NCI-H187 treated with DMSO at 0.1 percent for 48 hours (cell line): ENCODE results near the gene ZNF76.

ENCODE experiments used
- DNase-seq: peaks from one replicate; lab custom pipeline; 2025; lab: John Stamatoyannopoulos, UW

The ZNF76 gene

DNA sequence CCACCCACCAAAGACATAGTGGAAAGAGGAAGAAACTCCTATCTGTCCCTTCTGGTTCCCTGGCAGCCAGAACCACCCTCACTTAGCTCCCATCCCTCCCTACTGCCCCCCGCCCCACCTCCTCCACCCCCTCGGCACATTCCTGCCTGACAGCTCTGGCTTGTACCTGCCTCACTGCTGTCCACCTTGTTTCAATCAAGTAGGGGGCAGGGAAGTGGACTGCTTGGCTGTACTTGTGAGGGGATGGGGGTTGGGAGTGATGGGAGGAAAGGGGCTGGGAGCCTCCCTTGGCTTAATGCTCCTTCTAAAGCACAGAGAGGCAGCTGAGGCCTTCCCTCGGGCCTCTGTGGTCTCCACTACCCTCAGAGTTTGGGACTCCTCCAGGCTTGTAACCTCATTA, 22.1 kb upstream of the ZNF76 start:
- no peak for DNase-seq

- DNase-seq, result no peak
Observed at GRCh38 chr6:35238843-35239289, 20.7 kb upstream of the ZNF76 start.

DNA sequence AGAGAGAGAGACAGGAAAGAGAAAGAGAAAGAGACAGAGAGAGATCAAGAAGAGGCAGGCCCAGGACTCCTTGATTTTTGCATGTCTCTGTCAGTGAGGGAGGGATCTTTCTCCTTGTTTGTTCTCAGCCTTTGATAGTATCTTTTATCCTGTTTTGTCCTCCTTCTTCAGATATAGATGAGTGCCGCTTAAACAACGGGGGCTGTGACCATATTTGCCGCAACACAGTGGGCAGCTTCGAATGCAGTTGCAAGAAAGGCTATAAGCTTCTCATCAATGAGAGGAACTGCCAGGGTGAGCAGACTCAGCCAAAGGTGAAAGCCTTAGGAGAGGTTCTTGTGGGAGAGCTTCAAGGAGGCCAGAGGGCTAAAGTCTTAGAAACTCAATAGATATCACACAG, 20.0 kb upstream of the ZNF76 start:
- DNase-seq, result no peak

DNA sequence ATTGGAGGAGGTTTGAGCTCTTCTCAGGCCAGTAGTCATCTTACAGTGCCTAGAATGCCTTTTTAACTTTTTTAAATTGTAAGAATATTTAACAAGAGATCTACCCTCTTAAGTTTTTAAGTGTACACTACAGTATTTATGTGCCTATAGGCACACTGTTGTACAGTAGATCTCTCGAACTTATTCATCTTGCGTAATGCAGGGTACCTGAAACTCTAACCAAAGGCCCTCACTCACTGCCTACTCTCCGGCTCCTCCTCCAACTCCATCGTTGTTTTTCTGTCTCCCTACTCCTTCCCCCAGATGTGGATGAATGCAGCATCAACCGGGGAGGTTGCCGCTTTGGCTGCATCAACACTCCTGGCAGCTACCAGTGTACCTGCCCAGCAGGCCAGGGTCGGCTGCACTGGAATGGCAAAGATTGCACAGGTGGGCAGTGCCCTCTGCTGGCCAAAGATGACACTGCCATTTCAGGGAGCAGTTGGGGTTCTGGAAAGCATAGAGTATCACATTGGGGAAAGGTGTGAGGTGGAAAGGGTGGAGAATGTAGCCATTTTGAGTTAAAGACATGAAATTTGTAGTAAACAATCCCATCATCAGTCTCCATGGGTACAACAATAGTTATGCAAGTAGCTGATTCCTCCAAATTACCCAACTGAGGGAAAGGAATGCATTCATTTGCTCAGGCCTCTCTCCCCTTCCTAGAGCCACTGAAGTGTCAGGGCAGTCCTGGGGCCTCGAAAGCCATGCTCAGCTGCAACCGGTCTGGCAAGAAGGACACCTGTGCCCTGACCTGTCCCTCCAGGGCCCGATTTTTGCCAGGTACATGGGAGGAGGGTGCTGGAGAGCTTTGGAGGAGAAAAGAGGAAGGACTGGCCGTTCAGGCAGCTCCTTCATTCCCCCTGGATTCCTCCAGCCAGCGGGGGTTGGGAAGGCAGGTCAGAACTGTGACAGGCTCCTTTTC, 18.4 kb upstream of the ZNF76 start:
- no peak for DNase-seq

DNA sequence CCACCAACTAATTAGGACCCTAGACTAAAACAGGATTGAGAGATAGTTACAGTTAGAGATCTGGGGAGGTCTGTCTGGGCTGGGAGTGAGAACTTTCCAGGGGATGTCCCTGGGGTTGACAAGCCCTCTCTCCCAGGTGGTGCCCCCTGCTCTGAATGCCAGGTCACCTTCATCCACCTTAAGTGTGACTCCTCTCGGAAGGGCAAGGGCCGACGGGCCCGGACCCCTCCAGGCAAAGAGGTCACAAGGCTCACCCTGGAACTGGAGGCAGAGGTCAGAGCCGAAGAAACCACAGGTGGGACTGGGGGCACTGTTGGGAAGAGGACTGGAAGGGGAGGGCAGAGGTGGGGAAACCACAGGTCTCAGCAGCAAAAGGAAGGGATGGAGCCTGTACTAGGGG, 17.0 kb upstream of the ZNF76 start:
- no peak for DNase-seq

DNA sequence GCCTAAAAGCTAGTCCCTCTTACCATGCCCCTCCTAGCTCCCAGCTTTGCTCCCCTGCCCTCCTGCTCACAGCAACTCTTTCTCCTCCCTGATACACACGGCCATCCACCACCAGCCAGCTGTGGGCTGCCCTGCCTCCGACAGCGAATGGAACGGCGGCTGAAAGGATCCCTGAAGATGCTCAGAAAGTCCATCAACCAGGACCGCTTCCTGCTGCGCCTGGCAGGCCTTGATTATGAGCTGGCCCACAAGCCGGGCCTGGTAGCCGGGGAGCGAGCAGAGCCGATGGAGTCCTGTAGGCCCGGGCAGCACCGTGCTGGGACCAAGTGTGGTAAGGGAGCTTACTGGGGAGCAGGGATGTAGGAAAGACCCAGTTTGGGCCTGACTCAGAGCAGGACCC, 16.6 kb upstream of the ZNF76 start:
- DNase-seq, result no peak

DNA sequence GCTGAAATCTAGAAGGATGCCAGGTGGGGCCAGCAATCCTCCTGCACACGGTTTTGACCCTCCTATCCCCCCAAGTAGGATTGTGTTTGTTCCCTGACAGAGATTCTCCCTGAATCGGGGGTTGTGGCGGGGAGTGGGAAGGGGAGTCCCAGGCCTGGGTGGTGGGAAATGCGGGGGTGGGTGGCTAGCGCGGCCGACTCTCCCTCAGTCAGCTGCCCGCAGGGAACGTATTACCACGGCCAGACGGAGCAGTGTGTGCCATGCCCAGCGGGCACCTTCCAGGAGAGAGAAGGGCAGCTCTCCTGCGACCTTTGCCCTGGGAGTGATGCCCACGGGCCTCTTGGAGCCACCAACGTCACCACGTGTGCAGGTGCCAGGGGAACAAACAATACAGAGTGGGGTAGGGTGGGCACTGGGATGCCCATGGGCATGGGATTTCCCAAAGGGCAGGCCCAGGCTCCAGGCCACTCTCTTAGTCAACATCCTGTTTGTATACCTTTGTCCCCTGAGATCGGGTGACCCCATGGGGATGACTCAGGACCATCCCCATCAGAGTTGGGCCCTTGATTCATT, 16.1 kb upstream of the ZNF76 start:
- DNase-seq, result no peak

- no peak for DNase-seq
Observed at GRCh38 chr6:35244551-35244950, 15.0 kb upstream of the ZNF76 start.

GRCh38 chr6:35247642-35248231, 11.8 kb upstream of the ZNF76 start:
- DNase-seq, result no peak

- no peak for DNase-seq
Observed at GRCh38 chr6:35248300-35248699, 11.2 kb upstream of the ZNF76 start.

DNA sequence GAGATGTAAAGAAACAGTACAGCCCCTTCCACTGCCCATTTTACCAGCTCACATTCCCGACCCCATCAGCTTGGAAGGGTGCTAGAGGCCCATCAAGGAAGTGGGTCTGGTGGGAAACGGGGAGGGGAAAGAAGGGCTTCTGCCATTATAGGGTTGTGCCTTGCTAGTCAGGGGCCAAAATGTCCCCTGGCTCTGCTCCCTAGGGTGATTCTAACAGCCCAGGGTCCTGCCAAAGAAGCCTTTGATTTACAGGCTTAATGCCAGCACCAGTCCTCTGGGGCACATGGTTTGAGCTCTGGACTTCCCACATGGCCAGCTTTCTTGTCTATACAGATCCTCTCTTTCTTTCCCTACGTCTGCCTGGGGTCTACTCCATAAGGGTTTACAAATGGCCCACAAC, 10.6 kb upstream of the ZNF76 start:
- DNase-seq, result no peak

GRCh38 chr6:35251949-35252348, 7.6 kb upstream of the ZNF76 start:
- no peak for DNase-seq

DNA sequence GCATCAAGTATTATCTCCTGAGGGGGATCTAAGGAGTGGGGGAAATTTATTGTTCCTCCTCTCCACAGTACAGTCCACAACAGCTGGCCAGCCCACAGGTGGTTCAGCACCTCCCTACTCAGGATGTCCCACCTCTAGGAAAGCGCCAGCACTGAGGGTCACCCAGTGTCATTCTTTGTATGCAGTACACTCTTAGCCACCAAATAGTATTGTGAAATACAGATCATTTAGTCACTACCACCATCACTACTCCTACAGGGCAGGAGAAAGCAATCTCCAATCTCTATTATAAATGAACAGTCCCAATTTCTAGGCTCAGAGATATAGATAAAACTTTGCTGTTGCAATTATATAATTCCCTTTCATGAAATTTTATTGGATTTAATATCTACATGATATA, 6.3 kb upstream of the ZNF76 start:
- no peak for DNase-seq

GRCh38 chr6:35258336-35258735, 1.2 kb upstream of the ZNF76 start:
- no peak for DNase-seq

GRCh38 chr6:35258858-35259193, 709 bp upstream of the ZNF76 start:
- DNase-seq, result no peak

GRCh38 chr6:35259948-35260590, 534 bp downstream of the ZNF76 start:
- DNase-seq, result no peak

DNA sequence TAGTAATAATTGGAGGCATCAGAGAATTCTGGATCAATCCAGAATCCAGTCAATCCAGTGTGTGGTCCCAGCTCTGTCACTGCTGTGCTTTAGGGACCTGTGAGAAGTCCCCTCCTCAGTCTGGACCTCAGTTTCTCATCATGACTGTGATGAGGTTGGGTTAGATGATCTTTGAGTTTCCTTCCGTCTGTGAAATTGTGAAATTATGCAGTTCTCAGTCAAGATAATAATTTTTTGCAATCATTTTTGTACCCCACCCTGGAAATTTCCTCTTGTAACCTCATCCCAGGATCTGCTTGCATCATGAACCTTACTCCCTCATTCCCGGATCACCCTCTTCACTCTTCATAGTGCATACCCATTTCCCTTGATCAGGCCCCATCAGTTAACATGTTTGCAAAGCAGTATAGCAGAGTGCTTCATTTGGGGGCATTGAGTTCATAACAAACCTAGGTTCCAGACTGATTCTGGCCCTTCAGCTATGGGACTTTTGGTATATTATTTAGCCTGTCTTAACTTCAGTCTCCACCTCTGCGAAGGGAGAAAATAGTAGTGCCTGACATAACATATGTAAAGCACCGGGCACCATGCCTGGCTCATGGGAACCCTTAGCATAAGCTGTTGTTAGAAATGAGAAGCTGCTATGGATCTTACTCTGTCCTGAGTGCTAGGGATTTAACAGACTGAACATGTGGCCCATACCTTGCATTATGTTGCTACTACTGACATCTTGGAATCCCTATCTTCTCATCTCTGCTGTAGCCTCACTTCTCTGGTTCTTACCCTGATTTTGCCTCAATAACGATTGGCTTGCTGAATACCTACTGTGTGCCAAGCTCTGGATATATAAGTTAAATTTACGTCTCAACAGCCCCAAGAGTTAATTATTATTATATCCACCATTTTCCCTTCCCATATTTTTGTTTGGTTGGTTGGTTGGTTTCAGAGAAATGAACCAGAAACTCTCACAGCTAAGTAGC, 1.3 kb downstream of the ZNF76 start:
- no peak for DNase-seq

DNA sequence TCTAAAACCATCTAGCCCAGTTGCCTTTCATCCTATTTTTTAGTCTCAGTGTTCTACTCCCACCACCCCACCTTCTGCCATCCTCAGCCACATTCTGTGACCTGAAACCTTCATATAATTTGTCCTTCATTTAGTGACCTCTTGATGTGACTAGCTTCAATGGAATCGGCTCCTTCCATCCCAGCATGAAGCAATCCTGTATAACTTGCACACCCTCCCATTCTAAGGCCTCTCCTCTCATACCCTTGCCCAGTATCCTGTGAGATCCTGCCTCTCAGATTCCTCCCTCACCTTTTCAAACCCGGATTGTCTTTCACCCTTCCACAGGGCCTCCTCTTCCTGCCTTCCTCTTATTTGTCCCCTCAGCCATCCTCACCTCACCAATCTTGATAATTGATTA, 3.1 kb downstream of the ZNF76 start:
- no peak for DNase-seq

GRCh38 chr6:35264550-35265274, 5.2 kb downstream of the ZNF76 start:
- no peak for DNase-seq

GRCh38 chr6:35265523-35265922, 6.0 kb downstream of the ZNF76 start:
- no peak for DNase-seq

GRCh38 chr6:35267446-35267845, 7.9 kb downstream of the ZNF76 start:
- DNase-seq, result no peak
